K562 (cell line): ENCODE data around the gene PLPPR2. TPM values are rescaled to one million over a fixed set of nuclear protein-coding genes. Genes with fewer than 3 reads are reported as not detected.

Source experiments
- C11orf30 ChIP-seq: fragments of 450-650 bp; IDR thresholded peaks from 2 replicates; pipeline ENCODE4 v1.6.1; 2016; ENCODE audit warnings: low read depth, mild to moderate bottlenecking
- CTBP1 ChIP-seq: fragments of 450-650 bp; IDR thresholded peaks from 2 replicates; pipeline ENCODE4 v1.6.1; 2016; ENCODE audit warnings: borderline replicate concordance
- FOXK2 ChIP-seq, 2 experiments: fragments of 450-650 bp; IDR thresholded peaks in 1 of 2; conservative IDR thresholded peaks in 1 of 2; 2 replicates each; pipeline ENCODE4 v1.6.1; 2016; ENCODE audit warnings: low read depth in 2 of 2, mild to moderate bottlenecking in 1 of 2
- HCFC1 ChIP-seq: IDR thresholded peaks from 2 replicates; pipeline ENCODE4 v1.6.1; 2012; ENCODE audit warnings: low read depth, low read length, improper control_type of control experiment
- ZNF707 ChIP-seq: fragments of 250-450 bp; sonication (Bioruptor Pico); conservative IDR thresholded peaks from 2 replicates; pipeline ENCODE4 v1.8.0; 2022; ENCODE audit warnings: inconsistent platforms, mild to moderate bottlenecking, moderate library complexity
- ZNF75A ChIP-seq: fragments of 450-650 bp; formaldehyde crosslinking; IDR thresholded peaks from 2 replicates; pipeline ENCODE4 v1.4.0; 2020; ENCODE audit warnings: mild to moderate bottlenecking
- polyA plus RNA-seq, 8 experiments: library from polyadenylated mRNA; depleted of rRNA in 4 of 8; stranded (reverse) in 5 of 8; unstranded in 3 of 8; fragments of >200 nt; fragmentation: Nextera tagmentation in 2 of 8; fragmentation: Illumina TruSeq in 1 of 8; extraction: Ambion mirVana in 2 of 8; extraction: Trizol in 1 of 8; gene quantifications; 2 replicates each; pipeline versions ENCODE4 v1.2.1 to v1.2.3, GENCODE V29; 2011 to 2014; ENCODE audit warnings: inconsistent platforms in 1 of 8, missing spikeins in 1 of 8
- total RNA-seq, 7 experiments: library from RNA; depleted of rRNA in 6 of 7; stranded (reverse); fragments of >200 nt in 6 of 7; fragmentation: Illumina TruSeq in 2 of 7; extraction: Trizol in 2 of 7; gene quantifications; 2 replicates each; pipeline versions ENCODE4 v1.2.1 to v1.2.3, GENCODE V29; 2011 to 2021; ENCODE audit warnings: low replicate concordance in 1 of 7
- TF ChIP-seq, protein P1 (sequence below): sonication (generic); formaldehyde crosslinking; IDR thresholded peaks from 2 replicates; pipeline ENCODE4 v1.8.0; 2022; ENCODE audit warnings: mild to moderate bottlenecking, missing genetic modification reagents
- TF ChIP-seq, protein P2 (sequence below): fragments of 250-450 bp; sonication (Bioruptor Pico); IDR thresholded peaks from 2 replicates; pipeline ENCODE4 v1.4.0; 2020
- TF ChIP-seq, protein P3 (sequence below), 2 experiments: fragments of 450-650 bp; IDR thresholded peaks; 2 replicates each; pipeline ENCODE4 v1.6.1; 2016; ENCODE audit warnings: mild to moderate bottlenecking in 2 of 2, borderline replicate concordance in 1 of 2, low read depth in 1 of 2, moderate library complexity in 1 of 2

The PLPPR2 gene
- total and polyA plus RNA-seq, 9 of the 15 experiments (the other 6 are each of a cell fraction or from before 2014, with no cell fraction given), result 0.49 to 15.9 (median 3.4) TPM

DNA sequence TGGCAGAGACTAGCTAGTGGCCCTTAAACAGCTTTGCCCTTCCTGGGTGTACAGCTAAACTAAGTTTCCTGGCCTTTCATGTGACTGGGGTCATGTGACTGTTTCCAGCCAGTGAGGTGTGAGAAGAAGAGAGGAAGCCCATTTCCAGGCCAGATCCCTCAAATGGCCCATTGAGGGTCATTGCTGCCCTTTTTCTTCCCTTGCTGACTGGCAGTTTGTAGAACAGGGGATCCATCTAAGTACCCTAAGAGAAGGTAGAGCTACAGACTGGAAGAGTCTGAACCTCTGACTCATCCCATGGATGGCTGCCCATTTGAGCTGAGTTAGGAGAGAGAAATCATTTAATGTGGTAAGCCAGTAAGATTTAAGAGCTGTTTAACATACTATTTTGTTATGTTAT is 22.0 kb downstream of the PLPPR2 start (continued):
- TF ChIP-seq, protein P1, sequence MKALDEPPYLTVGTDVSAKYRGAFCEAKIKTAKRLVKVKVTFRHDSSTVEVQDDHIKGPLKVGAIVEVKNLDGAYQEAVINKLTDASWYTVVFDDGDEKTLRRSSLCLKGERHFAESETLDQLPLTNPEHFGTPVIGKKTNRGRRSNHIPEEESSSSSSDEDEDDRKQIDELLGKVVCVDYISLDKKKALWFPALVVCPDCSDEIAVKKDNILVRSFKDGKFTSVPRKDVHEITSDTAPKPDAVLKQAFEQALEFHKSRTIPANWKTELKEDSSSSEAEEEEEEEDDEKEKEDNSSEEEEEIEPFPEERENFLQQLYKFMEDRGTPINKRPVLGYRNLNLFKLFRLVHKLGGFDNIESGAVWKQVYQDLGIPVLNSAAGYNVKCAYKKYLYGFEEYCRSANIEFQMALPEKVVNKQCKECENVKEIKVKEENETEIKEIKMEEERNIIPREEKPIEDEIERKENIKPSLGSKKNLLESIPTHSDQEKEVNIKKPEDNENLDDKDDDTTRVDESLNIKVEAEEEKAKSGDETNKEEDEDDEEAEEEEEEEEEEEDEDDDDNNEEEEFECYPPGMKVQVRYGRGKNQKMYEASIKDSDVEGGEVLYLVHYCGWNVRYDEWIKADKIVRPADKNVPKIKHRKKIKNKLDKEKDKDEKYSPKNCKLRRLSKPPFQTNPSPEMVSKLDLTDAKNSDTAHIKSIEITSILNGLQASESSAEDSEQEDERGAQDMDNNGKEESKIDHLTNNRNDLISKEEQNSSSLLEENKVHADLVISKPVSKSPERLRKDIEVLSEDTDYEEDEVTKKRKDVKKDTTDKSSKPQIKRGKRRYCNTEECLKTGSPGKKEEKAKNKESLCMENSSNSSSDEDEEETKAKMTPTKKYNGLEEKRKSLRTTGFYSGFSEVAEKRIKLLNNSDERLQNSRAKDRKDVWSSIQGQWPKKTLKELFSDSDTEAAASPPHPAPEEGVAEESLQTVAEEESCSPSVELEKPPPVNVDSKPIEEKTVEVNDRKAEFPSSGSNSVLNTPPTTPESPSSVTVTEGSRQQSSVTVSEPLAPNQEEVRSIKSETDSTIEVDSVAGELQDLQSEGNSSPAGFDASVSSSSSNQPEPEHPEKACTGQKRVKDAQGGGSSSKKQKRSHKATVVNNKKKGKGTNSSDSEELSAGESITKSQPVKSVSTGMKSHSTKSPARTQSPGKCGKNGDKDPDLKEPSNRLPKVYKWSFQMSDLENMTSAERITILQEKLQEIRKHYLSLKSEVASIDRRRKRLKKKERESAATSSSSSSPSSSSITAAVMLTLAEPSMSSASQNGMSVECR (CRISPR knock-in tag), result no peak
- TF ChIP-seq, protein P2, sequence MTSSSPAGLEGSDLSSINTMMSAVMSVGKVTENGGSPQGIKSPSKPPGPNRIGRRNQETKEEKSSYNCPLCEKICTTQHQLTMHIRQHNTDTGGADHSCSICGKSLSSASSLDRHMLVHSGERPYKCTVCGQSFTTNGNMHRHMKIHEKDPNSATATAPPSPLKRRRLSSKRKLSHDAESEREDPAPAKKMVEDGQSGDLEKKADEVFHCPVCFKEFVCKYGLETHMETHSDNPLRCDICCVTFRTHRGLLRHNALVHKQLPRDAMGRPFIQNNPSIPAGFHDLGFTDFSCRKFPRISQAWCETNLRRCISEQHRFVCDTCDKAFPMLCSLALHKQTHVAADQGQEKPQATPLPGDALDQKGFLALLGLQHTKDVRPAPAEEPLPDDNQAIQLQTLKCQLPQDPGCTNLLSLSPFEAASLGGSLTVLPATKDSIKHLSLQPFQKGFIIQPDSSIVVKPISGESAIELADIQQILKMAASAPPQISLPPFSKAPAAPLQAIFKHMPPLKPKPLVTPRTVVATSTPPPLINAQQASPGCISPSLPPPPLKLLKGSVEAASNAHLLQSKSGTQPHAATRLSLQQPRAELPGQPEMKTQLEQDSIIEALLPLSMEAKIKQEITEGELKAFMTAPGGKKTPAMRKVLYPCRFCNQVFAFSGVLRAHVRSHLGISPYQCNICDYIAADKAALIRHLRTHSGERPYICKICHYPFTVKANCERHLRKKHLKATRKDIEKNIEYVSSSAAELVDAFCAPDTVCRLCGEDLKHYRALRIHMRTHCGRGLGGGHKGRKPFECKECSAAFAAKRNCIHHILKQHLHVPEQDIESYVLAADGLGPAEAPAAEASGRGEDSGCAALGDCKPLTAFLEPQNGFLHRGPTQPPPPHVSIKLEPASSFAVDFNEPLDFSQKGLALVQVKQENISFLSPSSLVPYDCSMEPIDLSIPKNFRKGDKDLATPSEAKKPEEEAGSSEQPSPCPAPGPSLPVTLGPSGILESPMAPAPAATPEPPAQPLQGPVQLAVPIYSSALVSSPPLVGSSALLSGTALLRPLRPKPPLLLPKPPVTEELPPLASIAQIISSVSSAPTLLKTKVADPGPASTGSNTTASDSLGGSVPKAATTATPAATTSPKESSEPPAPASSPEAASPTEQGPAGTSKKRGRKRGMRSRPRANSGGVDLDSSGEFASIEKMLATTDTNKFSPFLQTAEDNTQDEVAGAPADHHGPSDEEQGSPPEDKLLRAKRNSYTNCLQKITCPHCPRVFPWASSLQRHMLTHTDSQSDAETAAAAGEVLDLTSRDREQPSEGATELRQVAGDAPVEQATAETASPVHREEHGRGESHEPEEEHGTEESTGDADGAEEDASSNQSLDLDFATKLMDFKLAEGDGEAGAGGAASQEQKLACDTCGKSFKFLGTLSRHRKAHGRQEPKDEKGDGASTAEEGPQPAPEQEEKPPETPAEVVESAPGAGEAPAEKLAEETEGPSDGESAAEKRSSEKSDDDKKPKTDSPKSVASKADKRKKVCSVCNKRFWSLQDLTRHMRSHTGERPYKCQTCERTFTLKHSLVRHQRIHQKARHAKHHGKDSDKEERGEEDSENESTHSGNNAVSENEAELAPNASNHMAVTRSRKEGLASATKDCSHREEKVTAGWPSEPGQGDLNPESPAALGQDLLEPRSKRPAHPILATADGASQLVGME (CRISPR knock-in tag), result no peak
- TF ChIP-seq CTBP1 (no peak), C11orf30 (peak; percentile 23; the same call in 1 of the 2 replicates), FOXK2 (conservative IDR thresholded peaks at IDR 0.05 in 1 of 2, IDR thresholded peaks at IDR 0.05 in 1 of 2; ENCODE audit: low read depth in 2 of 2) (0 out of 4 replicates have a peak, but pooled peaks of 1 of the 2 experiments have one; percentile 40), HCFC1 (0 out of 2 replicates have a peak, but pooled peaks have one; percentile 8), ZNF707 (CRISPR knock-in tag) (no peak), ZNF75A (CRISPR knock-in tag) (peak; percentile 24; the same call in 1 of the 2 replicates)
- TF ChIP-seq, protein P3, sequence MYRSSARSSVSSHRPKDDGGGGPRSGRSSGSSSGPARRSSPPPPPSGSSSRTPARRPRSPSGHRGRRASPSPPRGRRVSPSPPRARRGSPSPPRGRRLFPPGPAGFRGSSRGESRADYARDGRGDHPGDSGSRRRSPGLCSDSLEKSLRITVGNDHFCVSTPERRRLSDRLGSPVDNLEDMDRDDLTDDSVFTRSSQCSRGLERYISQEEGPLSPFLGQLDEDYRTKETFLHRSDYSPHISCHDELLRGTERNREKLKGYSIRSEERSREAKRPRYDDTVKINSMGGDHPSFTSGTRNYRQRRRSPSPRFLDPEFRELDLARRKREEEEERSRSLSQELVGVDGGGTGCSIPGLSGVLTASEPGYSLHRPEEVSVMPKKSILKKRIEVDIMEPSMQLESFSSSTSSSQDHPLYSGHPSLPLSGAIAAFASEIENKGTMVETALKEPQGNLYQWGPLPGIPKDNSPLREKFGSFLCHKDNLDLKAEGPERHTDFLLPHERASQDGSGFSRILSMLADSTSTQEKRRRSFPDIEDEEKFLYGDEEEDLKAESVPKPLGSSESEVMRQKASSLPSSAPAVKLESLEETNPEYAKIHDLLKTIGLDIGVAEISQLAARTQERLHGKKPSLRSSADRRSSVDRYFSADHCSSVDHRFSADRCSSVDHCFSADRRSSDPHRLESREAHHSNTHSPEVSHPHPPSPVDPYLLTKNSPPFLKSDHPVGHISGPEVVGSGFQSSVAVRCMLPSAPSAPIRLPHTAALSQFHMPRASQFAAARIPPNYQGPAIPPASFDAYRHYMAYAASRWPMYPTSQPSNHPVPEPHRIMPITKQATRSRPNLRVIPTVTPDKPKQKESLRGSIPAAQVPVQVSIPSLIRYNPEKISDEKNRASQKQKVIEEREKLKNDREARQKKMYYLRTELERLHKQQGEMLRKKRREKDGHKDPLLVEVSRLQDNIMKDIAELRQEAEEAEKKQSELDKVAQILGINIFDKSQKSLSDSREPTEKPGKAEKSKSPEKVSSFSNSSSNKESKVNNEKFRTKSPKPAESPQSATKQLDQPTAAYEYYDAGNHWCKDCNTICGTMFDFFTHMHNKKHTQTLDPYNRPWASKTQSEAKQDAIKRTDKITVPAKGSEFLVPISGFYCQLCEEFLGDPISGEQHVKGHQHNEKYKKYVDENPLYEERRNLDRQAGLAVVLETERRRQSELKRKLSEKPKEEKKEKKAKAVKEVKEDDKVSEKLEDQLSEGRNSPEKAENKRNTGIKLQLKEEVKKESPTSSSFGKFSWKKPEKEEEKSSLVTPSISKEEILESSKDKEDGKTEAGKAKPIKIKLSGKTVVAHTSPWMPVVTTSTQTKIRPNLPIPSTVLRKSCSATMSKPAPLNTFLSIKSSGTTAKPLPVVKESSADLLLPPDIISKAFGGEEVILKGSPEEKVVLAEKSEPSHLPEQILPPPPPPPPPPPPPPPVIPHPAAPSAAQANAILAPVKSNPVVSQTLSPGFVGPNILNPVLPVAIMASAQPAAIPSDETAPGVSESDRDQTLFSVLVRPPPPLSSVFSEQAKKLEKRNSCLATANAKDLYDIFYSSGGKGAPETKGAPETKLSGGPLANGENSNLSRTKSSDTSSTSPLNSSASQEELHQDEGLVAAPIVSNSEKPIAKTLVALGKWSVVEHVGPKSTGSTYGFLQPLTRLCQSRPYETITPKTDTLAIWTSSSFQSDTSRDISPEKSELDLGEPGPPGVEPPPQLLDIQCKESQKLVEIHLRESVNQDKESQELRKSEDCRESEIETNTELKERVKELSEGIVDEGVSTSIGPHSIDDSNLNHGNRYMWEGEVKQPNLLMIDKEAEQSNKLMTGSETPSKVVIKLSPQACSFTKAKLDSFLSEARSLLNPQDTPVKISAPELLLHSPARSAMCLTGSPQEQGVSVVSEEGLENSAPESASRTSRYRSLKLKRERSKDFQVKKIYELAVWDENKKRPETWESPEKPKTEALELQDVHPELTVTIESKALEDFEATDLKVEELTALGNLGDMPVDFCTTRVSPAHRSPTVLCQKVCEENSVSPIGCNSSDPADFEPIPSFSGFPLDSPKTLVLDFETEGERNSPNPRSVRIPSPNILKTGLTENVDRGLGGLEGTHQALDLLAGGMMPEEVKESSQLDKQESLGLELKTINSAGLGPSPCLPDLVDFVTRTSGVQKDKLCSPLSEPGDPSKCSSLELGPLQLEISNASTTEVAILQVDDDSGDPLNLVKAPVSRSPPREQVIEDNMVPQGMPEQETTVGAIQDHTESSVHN (IDR thresholded peaks at IDR 0.05; ENCODE audit: borderline replicate concordance in 1 of 2, low read depth in 1 of 2), result no peak
